Measurements from ENCODE around the gene RFNG. TPM values are rescaled to one million over a fixed set of nuclear protein-coding genes. Genes with fewer than 3 reads are reported as not detected.
A peak's percentile ranks its signal among the peaks of the same experiment; 100 is the strongest.

RFNG gene
- total and polyA plus RNA-seq, 2 of the 13 experiments (the other 11 are each of a cell fraction or from before 2014, with no cell fraction given): 61.4 to 64.0 TPM

DNA sequence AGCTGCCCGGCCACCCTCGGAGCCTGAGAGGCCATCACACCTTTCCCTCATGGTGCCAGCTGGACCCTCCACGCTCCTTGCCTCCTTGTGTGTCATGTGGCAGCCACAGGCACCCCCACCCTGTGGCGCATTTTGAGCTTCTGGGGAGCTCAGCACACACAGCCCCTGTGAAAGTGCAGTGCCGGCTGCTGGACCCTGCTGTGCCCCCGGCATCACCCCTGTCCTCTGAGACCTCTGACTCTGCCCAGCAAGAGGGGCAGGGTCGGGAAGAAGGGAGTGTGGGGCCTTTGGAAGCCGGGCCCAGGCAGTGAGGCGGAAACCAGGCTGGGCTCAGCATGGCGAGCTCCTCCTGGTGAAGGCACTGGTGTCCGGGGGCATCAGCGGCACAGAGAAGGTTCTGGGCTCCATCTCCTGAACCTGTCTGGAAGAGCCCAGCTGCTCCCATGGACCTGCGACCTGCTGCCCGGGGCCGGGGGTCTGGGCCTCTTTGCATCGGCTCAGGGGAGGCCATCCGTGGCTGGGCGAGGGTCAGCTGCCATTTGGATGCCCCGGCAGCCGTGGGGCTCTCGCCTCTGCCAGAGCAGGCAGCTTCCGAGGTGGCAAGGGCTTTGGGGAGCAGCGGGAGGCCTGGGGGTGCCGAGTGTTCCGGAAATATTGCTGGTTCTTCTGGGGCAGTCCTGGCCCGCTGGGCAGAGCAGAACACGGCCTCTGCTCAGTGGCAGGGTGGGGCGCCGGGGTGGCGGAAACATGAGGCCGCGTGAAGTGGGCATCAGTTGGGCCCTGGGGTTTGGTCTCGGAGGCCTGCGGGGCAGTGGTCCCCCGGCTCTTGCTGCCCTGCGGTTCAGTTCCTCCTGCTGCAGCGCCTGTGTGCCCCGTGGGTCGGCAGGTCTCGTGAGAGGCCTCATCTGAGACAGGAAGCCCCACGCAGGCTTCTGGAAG is 46.8 kb downstream of the RFNG start:
- no peak for ATAC-seq
- intact Hi-C loops (cut with micrococcal nuclease; ENCODE audit: unreplicated experiment) (no loop called here), in situ Hi-C loops (cut with HindIII; ENCODE audit: extremely low pct_ligation_motif_present, low pct_unique_long_range_greater_than_20kb) (no loop called here)
- Histone ChIP-seq H2AFZ (ENCODE audit: low read length) (no peak overlapping the region), H3K27ac (ENCODE audit: extremely low read length, insufficient read depth, low read length) (peak overlapping the region; percentile 95), H3K9me3 (ENCODE audit: low read length) (no peaks in the 10 kb centered on the region), H3K4me3 (replicated peaks in 1 of 3; ENCODE audit: insufficient read depth in 1 of 3, low read depth in 2 of 3, low read length in 3 of 3) (no peak overlapping the region), H3K79me2 (ENCODE audit: insufficient read depth, low read length) (peaks cover 52% of the 10 kb centered on the region), H4K20me1 (ENCODE audit: insufficient read depth, low read length) (no peaks in the 10 kb centered on the region), H3K27me3 (ENCODE audit: control insufficient read depth in 1 of 2, insufficient read depth in 2 of 2, low read length in 2 of 2) (no peaks in the 10 kb centered on the region), H3K4me1 (ENCODE audit: insufficient read depth, low read length) (peaks cover 74% of the 10 kb centered on the region), H3K9ac (ENCODE audit: insufficient read depth, low read depth, low read length) (peak overlapping the region; percentile 50; the same call in 1 of the 2 replicates), H3K4me2 (ENCODE audit: low read depth, low read length) (peak overlapping the region; percentile 6; the same call in 1 of the 2 replicates), H3K36me3 (replicated peaks in 1 of 2; ENCODE audit: control insufficient read depth in 1 of 2, insufficient read depth in 2 of 2, low read length in 2 of 2) (peaks cover 24 to 39% of the 10 kb centered on the region in 2 experiments)
- BruUV-seq (replicated peaks): no TSS peak
- ChIA-PET POLR2A (interaction anchor here (1.4 to 16.1 kb wide), 8 partner anchors 11 to 138 kb away, joined by 3 to 470 read pairs (median 44); partner anchors contain the start of genes CENPX, LRRC45 and NOTUM), CTCF (ENCODE audit: low intra/inter-chr PET ratio, low total read pairs) (interaction anchor here (1.6 kb wide), 1 partner anchor 45 kb away, joined by 14 read pairs; no protein-coding TSS in a partner anchor)
- WGBS (ENCODE audit: low lambda C conversion rate): 90% methylated on average over 29 of the region's 41 CpGs
- FAIRE-seq: no peak
- no peak for DNase-seq (ENCODE audit: low spot score)
- TF ChIP-seq, protein P1, sequence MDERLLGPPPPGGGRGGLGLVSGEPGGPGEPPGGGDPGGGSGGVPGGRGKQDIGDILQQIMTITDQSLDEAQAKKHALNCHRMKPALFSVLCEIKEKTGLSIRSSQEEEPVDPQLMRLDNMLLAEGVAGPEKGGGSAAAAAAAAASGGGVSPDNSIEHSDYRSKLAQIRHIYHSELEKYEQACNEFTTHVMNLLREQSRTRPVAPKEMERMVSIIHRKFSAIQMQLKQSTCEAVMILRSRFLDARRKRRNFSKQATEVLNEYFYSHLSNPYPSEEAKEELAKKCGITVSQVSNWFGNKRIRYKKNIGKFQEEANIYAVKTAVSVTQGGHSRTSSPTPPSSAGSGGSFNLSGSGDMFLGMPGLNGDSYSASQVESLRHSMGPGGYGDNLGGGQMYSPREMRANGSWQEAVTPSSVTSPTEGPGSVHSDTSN (CRISPR knock-in tag; IDR thresholded peaks at IDR 0.05): no peak
- TF ChIP-seq, protein P2, sequence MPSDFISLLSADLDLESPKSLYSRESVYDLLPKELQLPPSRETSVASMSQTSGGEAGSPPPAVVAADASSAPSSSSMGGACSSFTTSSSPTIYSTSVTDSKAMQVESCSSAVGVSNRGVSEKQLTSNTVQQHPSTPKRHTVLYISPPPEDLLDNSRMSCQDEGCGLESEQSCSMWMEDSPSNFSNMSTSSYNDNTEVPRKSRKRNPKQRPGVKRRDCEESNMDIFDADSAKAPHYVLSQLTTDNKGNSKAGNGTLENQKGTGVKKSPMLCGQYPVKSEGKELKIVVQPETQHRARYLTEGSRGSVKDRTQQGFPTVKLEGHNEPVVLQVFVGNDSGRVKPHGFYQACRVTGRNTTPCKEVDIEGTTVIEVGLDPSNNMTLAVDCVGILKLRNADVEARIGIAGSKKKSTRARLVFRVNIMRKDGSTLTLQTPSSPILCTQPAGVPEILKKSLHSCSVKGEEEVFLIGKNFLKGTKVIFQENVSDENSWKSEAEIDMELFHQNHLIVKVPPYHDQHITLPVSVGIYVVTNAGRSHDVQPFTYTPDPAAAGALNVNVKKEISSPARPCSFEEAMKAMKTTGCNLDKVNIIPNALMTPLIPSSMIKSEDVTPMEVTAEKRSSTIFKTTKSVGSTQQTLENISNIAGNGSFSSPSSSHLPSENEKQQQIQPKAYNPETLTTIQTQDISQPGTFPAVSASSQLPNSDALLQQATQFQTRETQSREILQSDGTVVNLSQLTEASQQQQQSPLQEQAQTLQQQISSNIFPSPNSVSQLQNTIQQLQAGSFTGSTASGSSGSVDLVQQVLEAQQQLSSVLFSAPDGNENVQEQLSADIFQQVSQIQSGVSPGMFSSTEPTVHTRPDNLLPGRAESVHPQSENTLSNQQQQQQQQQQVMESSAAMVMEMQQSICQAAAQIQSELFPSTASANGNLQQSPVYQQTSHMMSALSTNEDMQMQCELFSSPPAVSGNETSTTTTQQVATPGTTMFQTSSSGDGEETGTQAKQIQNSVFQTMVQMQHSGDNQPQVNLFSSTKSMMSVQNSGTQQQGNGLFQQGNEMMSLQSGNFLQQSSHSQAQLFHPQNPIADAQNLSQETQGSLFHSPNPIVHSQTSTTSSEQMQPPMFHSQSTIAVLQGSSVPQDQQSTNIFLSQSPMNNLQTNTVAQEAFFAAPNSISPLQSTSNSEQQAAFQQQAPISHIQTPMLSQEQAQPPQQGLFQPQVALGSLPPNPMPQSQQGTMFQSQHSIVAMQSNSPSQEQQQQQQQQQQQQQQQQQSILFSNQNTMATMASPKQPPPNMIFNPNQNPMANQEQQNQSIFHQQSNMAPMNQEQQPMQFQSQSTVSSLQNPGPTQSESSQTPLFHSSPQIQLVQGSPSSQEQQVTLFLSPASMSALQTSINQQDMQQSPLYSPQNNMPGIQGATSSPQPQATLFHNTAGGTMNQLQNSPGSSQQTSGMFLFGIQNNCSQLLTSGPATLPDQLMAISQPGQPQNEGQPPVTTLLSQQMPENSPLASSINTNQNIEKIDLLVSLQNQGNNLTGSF (CRISPR knock-in tag; IDR thresholded peaks at IDR 0.05): no peak
- 0 out of 2 replicates have a peak, but pooled peaks have one; percentile 48 for TF ChIP-seq ZNF547 (CRISPR knock-in tag; IDR thresholded peaks at IDR 0.05)
- peak; percentile 19; the same call in 1 of the 2 replicates for TF ChIP-seq ZC3H13 (CRISPR knock-in tag; IDR thresholded peaks at IDR 0.05)
- peak; percentile 10; the same call in 1 of the 2 replicates for TF ChIP-seq POLR2G (IDR thresholded peaks at IDR 0.05; ENCODE audit: low read depth, low read length)
- TF ChIP-seq ZNF326 (CRISPR knock-in tag; IDR thresholded peaks at IDR 0.05; ENCODE audit: borderline replicate concordance): 0 out of 2 replicates have a peak, but pooled peaks have one; percentile 45
- no peak for TF ChIP-seq SMAD9 (CRISPR knock-in tag; IDR thresholded peaks at IDR 0.05)
- no peak for TF ChIP-seq FOXK2 (IDR thresholded peaks at IDR 0.05)
- TF ChIP-seq, protein P3, sequence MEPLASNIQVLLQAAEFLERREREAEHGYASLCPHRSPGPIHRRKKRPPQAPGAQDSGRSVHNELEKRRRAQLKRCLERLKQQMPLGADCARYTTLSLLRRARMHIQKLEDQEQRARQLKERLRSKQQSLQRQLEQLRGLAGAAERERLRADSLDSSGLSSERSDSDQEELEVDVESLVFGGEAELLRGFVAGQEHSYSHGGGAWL (CRISPR knock-in tag; IDR thresholded peaks at IDR 0.05): 0 out of 2 replicates have a peak, but pooled peaks have one; percentile 5
- peak; percentile 5; the same call in 1 of the 2 replicates for TF ChIP-seq ZFX (CRISPR knock-in tag; IDR thresholded peaks at IDR 0.05; ENCODE audit: low read depth)
- TF ChIP-seq, protein P4, sequence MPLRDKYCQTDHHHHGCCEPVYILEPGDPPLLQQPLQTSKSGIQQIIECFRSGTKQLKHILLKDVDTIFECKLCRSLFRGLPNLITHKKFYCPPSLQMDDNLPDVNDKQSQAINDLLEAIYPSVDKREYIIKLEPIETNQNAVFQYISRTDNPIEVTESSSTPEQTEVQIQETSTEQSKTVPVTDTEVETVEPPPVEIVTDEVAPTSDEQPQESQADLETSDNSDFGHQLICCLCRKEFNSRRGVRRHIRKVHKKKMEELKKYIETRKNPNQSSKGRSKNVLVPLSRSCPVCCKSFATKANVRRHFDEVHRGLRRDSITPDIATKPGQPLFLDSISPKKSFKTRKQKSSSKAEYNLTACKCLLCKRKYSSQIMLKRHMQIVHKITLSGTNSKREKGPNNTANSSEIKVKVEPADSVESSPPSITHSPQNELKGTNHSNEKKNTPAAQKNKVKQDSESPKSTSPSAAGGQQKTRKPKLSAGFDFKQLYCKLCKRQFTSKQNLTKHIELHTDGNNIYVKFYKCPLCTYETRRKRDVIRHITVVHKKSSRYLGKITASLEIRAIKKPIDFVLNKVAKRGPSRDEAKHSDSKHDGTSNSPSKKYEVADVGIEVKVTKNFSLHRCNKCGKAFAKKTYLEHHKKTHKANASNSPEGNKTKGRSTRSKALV (CRISPR knock-in tag; IDR thresholded peaks at IDR 0.05): no peak
